Dendritic cell treated with granulocyte-macrophage colony-stimulating factor and Interleukin-4, amounts not matched to agents 40 ng/mL and 50 ng/mL, for 4 days (primary cell): ENCODE data around the gene SLC5A10.

Experiments used
- H3K27ac Mint-ChIP-seq: one replicate; pipeline ENCODE4 v1.8.0; 2022; ENCODE audit warnings: mild to moderate bottlenecking, mixed read lengths
- H3K27me3 Mint-ChIP-seq: one replicate; pipeline ENCODE4 v1.8.0; 2022; ENCODE audit warnings: mild to moderate bottlenecking, mixed read lengths
- H3K36me3 Mint-ChIP-seq: one replicate; pipeline ENCODE4 v1.8.0; 2022; ENCODE audit warnings: low read depth, mixed read lengths
- H3K4me1 Mint-ChIP-seq: one replicate; pipeline ENCODE4 v1.8.0; 2022; ENCODE audit warnings: low read depth, mixed read lengths
- H3K4me3 Mint-ChIP-seq: one replicate; pipeline ENCODE4 v1.8.0; 2022; ENCODE audit warnings: mild to moderate bottlenecking, moderate library complexity, mixed read lengths
- H3K9me3 Mint-ChIP-seq: one replicate; pipeline ENCODE4 v1.8.0; 2022; ENCODE audit warnings: mixed read lengths
- intact Hi-C: fragments of 100-400 bp; cut with micrococcal nuclease; formaldehyde crosslinking; loops from one replicate; pipeline ENCODE4 v1.15.0; 2022

The SLC5A10 gene

GRCh38 chr17:19003543-19004420 is 51.8 kb downstream of the SLC5A10 start:
- no peaks in the 10 kb centered on the region for H3K9me3 Mint-ChIP-seq
- peak overlapping the region; percentile 77 for H3K4me3 Mint-ChIP-seq
- peaks cover 48% of the 10 kb centered on the region for H3K27me3 Mint-ChIP-seq
- no peaks in the 10 kb centered on the region for H3K36me3 Mint-ChIP-seq
- intact Hi-C loops = no loop called here
- H3K27ac Mint-ChIP-seq = peak overlapping the region; percentile 59
- H3K4me1 Mint-ChIP-seq = peaks cover 25% of the 10 kb centered on the region

- no peaks in the 10 kb centered on the region for H3K9me3 Mint-ChIP-seq
- intact Hi-C loops = no loop called here
- peak within 1 kb of the TSS; percentile 59 for H3K27ac Mint-ChIP-seq
- peak within 1 kb of the TSS; percentile 77 for H3K4me3 Mint-ChIP-seq
- H3K27me3 Mint-ChIP-seq = peaks cover 48% of the 10 kb centered on the region
- H3K4me1 Mint-ChIP-seq = peaks cover 25% of the 10 kb centered on the region
- H3K36me3 Mint-ChIP-seq = no peaks in the 10 kb centered on the region
Measured at GRCh38 chr17:19004421-19005136, 52.6 kb downstream of the SLC5A10 start, which contains the start of gene FAM83G. Gene FAM83G, minus strand, starts transcription at chr17:19004764. Its CDS starts 723 bp downstream, at chr17:19004041.

- Mint-ChIP-seq H3K9me3 (no peaks in the 10 kb centered on the region), H3K27me3 (peaks cover 48% of the 10 kb centered on the region), H3K36me3 (no peaks in the 10 kb centered on the region), H3K4me3 (peak overlapping the region; percentile 68), H3K4me1 (peaks cover 25% of the 10 kb centered on the region), H3K27ac (no peak overlapping the region)
- intact Hi-C loops = no loop called here
Measured at GRCh38 chr17:19005137-19005773, 53.3 kb downstream of the SLC5A10 start.

- Mint-ChIP-seq H3K4me1 (peaks cover 25% of the 10 kb centered on the region), H3K27ac (no peak overlapping the region), H3K36me3 (no peaks in the 10 kb centered on the region), H3K4me3 (no peak overlapping the region), H3K9me3 (no peaks in the 10 kb centered on the region), H3K27me3 (peaks cover 48% of the 10 kb centered on the region)
- intact Hi-C loops = no loop called here
Measured at GRCh38 chr17:19005789-19006430, 53.9 kb downstream of the SLC5A10 start.

GRCh38 chr17:19006698-19007097 is 54.7 kb downstream of the SLC5A10 start:
- Mint-ChIP-seq H3K4me3 (no peak overlapping the region), H3K9me3 (no peaks in the 10 kb centered on the region), H3K27ac (no peak overlapping the region), H3K36me3 (no peaks in the 10 kb centered on the region), H3K27me3 (peaks cover 44% of the 10 kb centered on the region), H3K4me1 (peaks cover 19% of the 10 kb centered on the region)
- intact Hi-C loops = no loop called here

GRCh38 chr17:19009970-19010369 is 58.0 kb downstream of the SLC5A10 start:
- intact Hi-C loops = no loop called here
- no peaks in the 10 kb centered on the region for H3K9me3 Mint-ChIP-seq

GRCh38 chr17:19010729-19011505 is 59.0 kb downstream of the SLC5A10 start:
- intact Hi-C loops = no loop called here
- Mint-ChIP-seq H3K4me3 (no peak overlapping the region), H3K27ac (no peak overlapping the region), H3K9me3 (no peaks in the 10 kb centered on the region), H3K27me3 (peaks cover 10% of the 10 kb centered on the region), H3K4me1 (no peaks in the 10 kb centered on the region), H3K36me3 (no peaks in the 10 kb centered on the region)

More at GRCh38 chr17:19009970-19010369, 58.0 kb downstream of the SLC5A10 start:
- Mint-ChIP-seq H3K27ac (no peak overlapping the region), H3K4me3 (no peak overlapping the region), H3K36me3 (no peaks in the 10 kb centered on the region), H3K4me1 (no peaks in the 10 kb centered on the region), H3K27me3 (peaks cover 15% of the 10 kb centered on the region)

- no peaks in the 10 kb centered on the region for H3K36me3 Mint-ChIP-seq
- no peaks in the 10 kb centered on the region for H3K9me3 Mint-ChIP-seq
- peaks cover 12% of the 10 kb centered on the region for H3K27me3 Mint-ChIP-seq
- no peak overlapping the region for H3K4me3 Mint-ChIP-seq
- intact Hi-C loops = no loop called here
- H3K27ac Mint-ChIP-seq = no peak overlapping the region
- no peaks in the 10 kb centered on the region for H3K4me1 Mint-ChIP-seq
Measured at GRCh38 chr17:19011581-19011980, 59.6 kb downstream of the SLC5A10 start.

- H3K27ac Mint-ChIP-seq = no peak overlapping the region
Measured at GRCh38 chr17:19012171-19013080, 60.5 kb downstream of the SLC5A10 start.

GRCh38 chr17:19013226-19013625 is 61.3 kb downstream of the SLC5A10 start:
- intact Hi-C loops = no loop called here
- Mint-ChIP-seq H3K27ac (no peak overlapping the region), H3K4me3 (no peak overlapping the region), H3K4me1 (no peaks in the 10 kb centered on the region), H3K36me3 (no peaks in the 10 kb centered on the region), H3K9me3 (no peaks in the 10 kb centered on the region), H3K27me3 (peaks cover 14% of the 10 kb centered on the region)

More at GRCh38 chr17:19012171-19013080, 60.5 kb downstream of the SLC5A10 start:
- Mint-ChIP-seq H3K36me3 (no peaks in the 10 kb centered on the region), H3K27me3 (peaks cover 13% of the 10 kb centered on the region), H3K4me3 (no peak overlapping the region), H3K9me3 (no peaks in the 10 kb centered on the region), H3K4me1 (no peaks in the 10 kb centered on the region)
- intact Hi-C loops = no loop called here

- Mint-ChIP-seq H3K4me1 (no peaks in the 10 kb centered on the region), H3K27me3 (peaks cover 16% of the 10 kb centered on the region), H3K4me3 (no peak overlapping the region), H3K9me3 (no peaks in the 10 kb centered on the region), H3K27ac (no peak overlapping the region), H3K36me3 (no peaks in the 10 kb centered on the region)
- intact Hi-C loops = no loop called here
Measured at GRCh38 chr17:19013806-19014627, 62.1 kb downstream of the SLC5A10 start.
